Right cardiac atrium (tissue), 5 donors: ENCODE data around the gene COPRS. TPM values are rescaled to one million over a fixed set of nuclear protein-coding genes. Genes with fewer than 3 reads are reported as not detected.
A peak's percentile ranks its signal among the peaks of the same experiment; 100 is the strongest.
"Not testable (repeated sequence)": the region's sequence is repeated elsewhere in the genome, so short reads cannot be mapped to it uniquely, and the experiment has no call there.

Source experiments
- ATAC-seq, 2 donors: fragments of 200-7000 bp; cut with Tn5 transposase; one replicate each; pipeline versions ENCODE4 v1.8.0 to v1.9.1; 2020; ENCODE audit warnings: moderate library complexity in 2 of 2, mild to moderate bottlenecking in 1 of 2
- DNase-seq, 3 donors: peaks; one replicate each; pipeline ENCODE4 v3.0.0-alpha.2; 2020
- H3K27ac ChIP-seq: one replicate; pipeline ENCODE4 v1.5.1; 2013; ENCODE audit warnings: mild to moderate bottlenecking, low read length, control low read depth, moderate library complexity
- H3K27me3 ChIP-seq: one replicate; pipeline ENCODE4 v1.6.1; 2013; ENCODE audit not compliant: control insufficient read depth, insufficient read depth
- H3K4me1 ChIP-seq: one replicate; pipeline ENCODE4 v1.6.1; 2013; ENCODE audit warnings: low read length; ENCODE audit not compliant: control insufficient read depth, insufficient read depth
- H3K4me3 ChIP-seq: one replicate; pipeline ENCODE4 v1.5.1; 2013; ENCODE audit warnings: low read length, control low read depth
- H3K9me3 ChIP-seq: one replicate; pipeline ENCODE4 v1.6.1; 2013; ENCODE audit warnings: low read length; ENCODE audit not compliant: control insufficient read depth
- WGBS: extraction: QIAGEN DNeasy Blood & Tissue Kit; methylation state at CpG from one replicate; pipeline ENCODE4 v1.1.7; 2013; 5-methylcytosine and 5-hydroxymethylcytosine counted together
- intact Hi-C, 4 donors: fragments of 100-400 bp; cut with DNase I; formaldehyde crosslinking; loops; one replicate each; pipeline versions ENCODE4 v1.11.0 to v1.14.0; 2022 to 2023
- polyA plus RNA-seq: library from polyadenylated mRNA; stranded (reverse); fragments of 200-250 nt; gene quantifications from one replicate; pipeline ENCODE4 v1.2.3, GENCODE V29; 2013
- total RNA-seq, 4 donors: library from RNA; stranded (reverse); fragmentation: NEBNext Ultra II Directional; extraction: Animal tissue kit (Norgen Biotek cat#: 25700); gene quantifications; one replicate each; pipeline ENCODE4 v1.2.1, GENCODE V29; 2021
- donor health status: healthy with polysubstance abuse.
- donor health status: DM: no; HTN: yes; CAD: no.
- donor health status: DM: no; HTN: no; CAD: no.
- donor health status: DM: no; HTN: yes; CAD: no; lungs with severe emphysema.
- donor health status: DM: yes; HTN: yes; CAD: no.

Gene COPRS
- total and polyA plus RNA-seq, 5 donors: 42.9 to 57.9 (median 47.0) TPM

DNA sequence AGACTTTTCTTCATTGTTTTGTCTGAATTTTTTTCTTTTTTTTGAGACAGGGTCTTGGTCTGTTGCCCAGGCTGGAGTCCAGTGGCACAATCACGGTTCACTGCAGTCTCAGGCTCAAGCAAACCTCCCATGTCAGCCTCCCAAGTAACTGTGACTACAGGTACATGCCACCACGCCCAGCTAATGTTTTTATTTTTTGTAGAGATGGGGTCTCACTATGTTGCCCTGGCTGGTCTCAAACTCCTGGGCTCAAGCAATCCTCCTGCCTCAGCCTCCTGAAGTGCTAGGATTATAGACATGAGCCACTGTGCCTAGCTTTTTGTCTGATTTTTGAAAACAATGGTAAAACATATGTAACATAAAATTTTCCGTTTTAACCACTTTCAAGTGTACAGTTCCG, 30.1 kb downstream of the COPRS start:
- H3K9me3 ChIP-seq, DNase-seq, H3K4me3 ChIP-seq, H3K27ac ChIP-seq, intact Hi-C loops, H3K4me1 ChIP-seq, ATAC-seq, H3K27me3 ChIP-seq: not testable (repeated sequence)
- WGBS: 92% methylated on average over 4 of the region's 4 CpGs

DNA sequence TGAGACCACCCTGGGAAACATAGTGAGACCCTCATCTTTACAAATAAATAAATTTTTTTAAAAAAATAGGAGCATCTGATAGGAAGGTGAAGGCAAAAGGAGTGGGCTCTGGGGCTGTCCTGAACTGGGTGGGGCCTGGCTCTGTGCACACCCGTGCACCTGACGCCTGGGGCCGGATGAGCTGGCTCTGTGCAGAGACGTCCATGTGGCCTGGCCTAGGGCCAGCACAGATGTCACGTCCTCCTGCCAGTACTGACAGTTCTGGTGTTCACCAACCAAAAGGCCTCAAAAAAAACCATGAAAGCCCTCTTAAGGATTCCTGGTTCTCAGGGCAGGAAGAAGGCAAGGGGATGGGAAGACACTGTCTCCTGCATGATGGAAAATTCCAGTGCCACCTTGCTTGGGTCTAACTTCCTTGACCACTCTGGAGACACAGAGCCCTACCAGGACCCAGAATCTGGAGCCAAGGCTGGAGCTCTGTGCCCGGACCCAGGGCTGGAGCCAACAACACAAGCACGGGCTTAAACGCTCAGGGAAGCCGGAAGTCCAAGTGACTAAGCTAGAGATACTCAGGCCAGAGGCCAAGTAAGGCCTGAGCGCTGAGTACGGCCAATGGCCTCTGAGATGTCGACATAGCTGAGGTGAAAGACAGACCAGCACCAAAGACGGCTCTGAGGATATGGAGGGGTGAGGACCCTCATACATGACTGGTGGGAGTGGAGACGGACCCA, 32.9 kb downstream of the COPRS start:
- Histone ChIP-seq H3K9me3 (no peaks in the 10 kb centered on the region), H3K27me3 (no peaks in the 10 kb centered on the region), H3K4me3 (no peak overlapping the region), H3K4me1 (no peaks in the 10 kb centered on the region), H3K27ac (no peak overlapping the region)
- intact Hi-C loops: no loop called here
- peak; percentile 30 to 64 (median 59) for DNase-seq
- ATAC-seq: peak; percentile 56 to 67
- WGBS: 63% methylated on average over 14 of the region's 14 CpGs

DNA sequence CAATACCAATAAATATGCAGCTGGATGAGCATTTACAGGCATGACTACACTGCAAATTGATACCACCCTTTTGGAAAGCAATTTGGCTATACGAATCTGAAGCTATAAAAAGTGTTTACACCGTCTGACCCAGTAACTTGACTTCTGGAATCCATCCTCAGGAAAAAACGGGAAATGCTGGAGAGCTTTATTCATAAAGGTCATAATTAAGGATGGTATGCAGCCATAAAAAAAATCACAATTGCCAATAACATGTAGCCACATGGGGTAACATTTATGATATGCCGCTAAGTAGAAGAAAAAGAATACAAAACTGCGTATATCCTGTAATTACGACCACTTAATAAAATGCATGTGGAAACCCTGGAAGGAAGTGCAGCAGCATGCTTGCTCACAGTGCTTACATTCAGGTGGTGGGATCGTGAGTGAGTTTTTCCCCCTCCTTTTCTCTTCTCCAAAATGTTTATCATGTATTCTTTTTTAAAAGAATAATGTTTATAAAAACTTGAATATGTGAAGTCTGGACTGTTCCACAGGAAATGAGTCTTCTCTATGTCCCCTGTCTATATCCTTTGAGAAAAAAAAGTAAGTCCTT, 34.2 kb downstream of the COPRS start:
- H3K9me3 ChIP-seq: no peaks in the 10 kb centered on the region
- ATAC-seq (no peak), DNase-seq (no peak)
- H3K27me3 ChIP-seq: no peaks in the 10 kb centered on the region
- intact Hi-C loops: no loop called here
- H3K4me3 ChIP-seq: no peak overlapping the region
- no peaks in the 10 kb centered on the region for H3K4me1 ChIP-seq
- 58% methylated on average over 7 of the region's 7 CpGs for WGBS
- H3K27ac ChIP-seq: no peak overlapping the region

DNA sequence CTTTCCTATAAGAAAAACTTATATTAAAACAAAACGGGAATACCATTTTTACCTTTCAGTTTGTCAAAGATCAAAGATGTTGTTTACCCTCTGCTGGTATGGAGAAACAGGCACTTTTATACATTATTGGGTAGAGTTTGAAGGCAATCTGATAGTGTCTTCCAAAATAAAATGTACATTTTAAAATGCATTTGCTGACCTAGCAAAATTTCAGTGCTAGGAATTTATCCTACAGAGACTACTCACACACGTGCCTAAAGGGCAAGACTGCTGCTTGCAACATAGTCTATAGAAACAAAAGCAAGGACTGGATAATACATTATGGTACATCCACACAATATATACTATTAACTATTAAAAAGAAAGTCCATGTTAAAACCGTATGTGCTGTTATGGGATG, 36.0 kb downstream of the COPRS start:
- H3K4me3 ChIP-seq: no peak overlapping the region
- H3K27ac ChIP-seq: no peak overlapping the region
- ATAC-seq (no peak), DNase-seq (no peak)
- intact Hi-C loops: no loop called here
- no peaks in the 10 kb centered on the region for H3K4me1 ChIP-seq
- H3K27me3 ChIP-seq: no peaks in the 10 kb centered on the region
- no peaks in the 10 kb centered on the region for H3K9me3 ChIP-seq
- 70% methylated on average over 3 of the region's 3 CpGs for WGBS

DNA sequence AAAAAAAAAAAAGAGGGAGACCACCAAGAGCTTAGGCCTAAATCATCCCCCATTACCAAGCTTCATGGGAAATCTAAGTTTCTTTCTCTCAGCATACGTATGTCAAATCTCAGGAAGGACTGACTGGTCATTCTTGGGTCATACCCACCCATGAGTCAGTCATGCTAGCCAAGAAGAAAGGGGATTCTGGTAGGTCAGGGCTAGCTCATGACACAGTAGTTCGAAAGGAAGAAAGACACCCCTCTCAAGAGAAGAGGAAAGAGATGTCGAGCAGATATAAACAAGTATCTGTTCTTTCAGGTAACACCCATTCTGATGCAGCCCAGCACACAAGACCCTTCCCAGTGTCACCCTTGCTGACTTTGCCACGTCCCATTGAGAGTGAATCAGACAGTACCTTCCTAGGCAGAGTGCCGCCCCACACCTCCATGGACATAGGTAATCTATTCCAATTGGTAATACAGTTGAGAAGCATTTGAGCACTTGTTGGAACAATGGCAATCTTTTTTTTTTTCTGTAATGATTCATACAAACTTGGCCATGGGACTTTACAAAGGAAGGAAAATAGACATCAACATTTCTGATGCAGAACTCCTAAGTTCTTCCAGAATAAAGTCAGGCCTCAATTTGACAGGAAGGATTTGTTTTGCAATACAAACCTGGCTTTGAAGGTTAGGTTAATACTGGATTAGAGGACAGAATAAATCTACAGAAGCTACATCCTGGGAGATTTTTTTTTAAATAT, 38.2 kb downstream of the COPRS start:
- ATAC-seq: no peak
- intact Hi-C loops: no loop called here
- no peaks in the 10 kb centered on the region for H3K9me3 ChIP-seq
- no peaks in the 10 kb centered on the region for H3K27me3 ChIP-seq
- no peak overlapping the region for H3K27ac ChIP-seq
- no peak overlapping the region for H3K4me3 ChIP-seq
- H3K4me1 ChIP-seq: no peaks in the 10 kb centered on the region
- WGBS: 80% methylated on average over 5 of the region's 5 CpGs
- no peak for DNase-seq

DNA sequence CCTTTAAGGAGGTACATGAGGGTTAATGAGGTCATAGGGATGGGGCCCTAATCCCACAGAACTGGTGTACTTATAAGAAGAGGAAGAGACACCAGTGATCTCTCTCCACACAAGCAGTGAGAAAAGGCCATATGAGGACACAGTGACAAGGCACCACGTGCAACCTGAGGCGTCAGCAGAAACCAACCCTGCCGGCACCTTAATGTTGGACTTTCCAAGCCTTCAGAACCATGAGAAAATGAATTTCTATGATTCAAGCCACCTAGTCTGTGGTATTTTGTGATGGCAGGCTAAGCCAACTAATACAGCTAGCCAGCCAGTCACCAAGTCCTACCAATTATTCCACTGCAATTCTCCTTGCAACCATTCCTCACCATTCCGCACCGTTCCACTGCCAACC, 39.5 kb downstream of the COPRS start:
- DNase-seq: no peak
- Histone ChIP-seq H3K27me3 (no peaks in the 10 kb centered on the region), H3K27ac (no peak overlapping the region), H3K9me3 (no peaks in the 10 kb centered on the region), H3K4me1 (no peaks in the 10 kb centered on the region), H3K4me3 (no peak overlapping the region)
- WGBS: 93% methylated on average over 5 of the region's 5 CpGs
- ATAC-seq: no peak
- intact Hi-C loops: no loop called here

DNA sequence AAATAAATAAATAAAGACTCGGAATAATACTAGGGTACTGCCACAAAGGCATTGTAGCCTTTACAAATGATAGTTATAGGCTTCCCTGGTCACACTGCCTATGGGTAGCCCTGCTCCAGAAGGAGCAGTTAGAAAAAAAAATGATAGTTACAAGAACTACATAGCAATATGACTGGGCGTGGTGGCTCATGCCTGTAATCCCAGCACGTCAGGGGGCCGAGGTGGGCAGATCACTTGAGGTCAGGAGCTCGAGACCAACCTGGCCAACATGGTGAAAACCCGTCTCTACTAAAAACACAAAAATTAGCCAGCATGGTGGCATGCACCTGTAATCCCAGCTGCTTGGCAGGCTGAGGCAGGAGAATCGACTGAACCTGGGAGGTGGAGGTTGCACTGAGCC, 40.2 kb downstream of the COPRS start:
- H3K27me3 ChIP-seq, H3K4me1 ChIP-seq, H3K4me3 ChIP-seq, H3K9me3 ChIP-seq, ATAC-seq, DNase-seq, intact Hi-C loops, H3K27ac ChIP-seq: not testable (repeated sequence)
- 95% methylated on average over 7 of the region's 7 CpGs for WGBS

DNA sequence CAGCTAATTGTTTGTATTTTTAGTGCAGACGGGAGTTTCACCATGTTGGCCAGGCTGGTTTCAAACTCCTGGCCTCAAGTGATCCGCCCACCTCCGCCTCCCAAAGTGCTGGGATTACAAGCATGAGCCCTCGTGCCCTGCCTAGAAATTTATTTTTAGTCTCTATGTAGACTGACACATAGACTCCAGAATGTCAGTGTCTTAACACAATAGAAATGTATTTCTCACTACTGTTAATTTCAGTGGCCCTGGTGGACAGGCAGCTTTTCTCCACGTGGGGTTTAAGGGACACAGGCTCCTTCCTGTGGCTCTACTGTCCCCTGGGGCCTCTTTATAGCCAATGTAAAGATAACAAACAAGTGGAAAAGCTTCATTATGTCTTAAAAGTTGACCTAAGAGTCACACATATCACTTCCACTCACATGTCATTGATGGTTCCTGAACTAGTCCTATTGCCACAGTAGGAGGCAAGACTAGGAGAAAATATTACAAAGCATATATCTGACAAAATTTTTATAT, 43.8 kb downstream of the COPRS start:
- no peak for ATAC-seq
- Histone ChIP-seq H3K4me1 (peaks cover 3% of the 10 kb centered on the region), H3K27me3 (no peaks in the 10 kb centered on the region), H3K9me3 (no peaks in the 10 kb centered on the region), H3K4me3 (no peak overlapping the region), H3K27ac (no peak overlapping the region)
- intact Hi-C loops: no loop called here
- 65% methylated on average over 5 of the region's 5 CpGs for WGBS
- no peak for DNase-seq

DNA sequence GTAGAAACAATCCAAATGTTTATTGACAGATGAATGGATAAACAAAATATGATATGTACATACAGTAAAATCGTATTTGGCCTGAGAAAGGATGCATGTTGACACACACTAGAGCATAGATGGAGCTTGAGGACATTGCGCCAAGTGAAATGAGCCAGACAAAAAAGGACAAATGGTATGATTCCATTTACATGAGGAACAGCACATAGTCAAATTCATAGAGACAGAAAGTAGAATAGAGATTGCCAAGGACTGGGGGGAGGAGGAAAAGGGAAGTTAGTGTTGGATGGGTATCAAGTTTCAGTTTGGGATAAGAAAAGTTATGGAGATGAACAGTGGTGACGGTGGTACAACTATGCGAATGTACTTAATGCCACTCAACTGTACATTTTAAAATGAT, 47.9 kb downstream of the COPRS start:
- 32% methylated on average over 4 of the region's 4 CpGs for WGBS
- H3K4me1 ChIP-seq: peaks cover 3% of the 10 kb centered on the region
- peak; percentile 55 to 63 for ATAC-seq
- H3K9me3 ChIP-seq: peaks cover 2% of the 10 kb centered on the region
- no peak for DNase-seq
- H3K27ac ChIP-seq: no peak overlapping the region
- H3K27me3 ChIP-seq: no peaks in the 10 kb centered on the region
- H3K4me3 ChIP-seq: no peak overlapping the region
- intact Hi-C loops: no loop called here

DNA sequence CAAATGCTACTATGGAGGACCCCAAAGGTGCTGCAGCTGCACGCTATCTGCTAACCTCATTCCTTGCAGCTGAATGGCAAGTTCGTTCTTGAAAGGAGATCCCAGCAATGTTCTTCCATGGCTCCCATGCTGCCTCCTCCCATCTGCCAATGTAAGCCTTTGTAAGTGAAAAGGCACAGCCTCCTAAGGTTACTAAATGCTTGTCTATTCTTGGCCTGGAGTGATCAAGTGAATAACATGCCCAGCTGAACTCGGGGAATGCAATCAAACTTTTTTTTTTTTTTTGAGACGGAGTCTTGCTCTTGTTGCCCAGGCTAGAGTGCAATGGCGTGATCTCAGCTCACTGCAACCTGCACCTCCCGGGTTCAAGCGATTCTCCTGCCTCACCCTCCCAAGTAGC, 49.2 kb downstream of the COPRS start:
- H3K27me3 ChIP-seq, H3K27ac ChIP-seq, DNase-seq, H3K4me3 ChIP-seq, H3K4me1 ChIP-seq, ATAC-seq, intact Hi-C loops, H3K9me3 ChIP-seq: not testable (repeated sequence)
- 89% methylated on average over 7 of the region's 7 CpGs for WGBS

DNA sequence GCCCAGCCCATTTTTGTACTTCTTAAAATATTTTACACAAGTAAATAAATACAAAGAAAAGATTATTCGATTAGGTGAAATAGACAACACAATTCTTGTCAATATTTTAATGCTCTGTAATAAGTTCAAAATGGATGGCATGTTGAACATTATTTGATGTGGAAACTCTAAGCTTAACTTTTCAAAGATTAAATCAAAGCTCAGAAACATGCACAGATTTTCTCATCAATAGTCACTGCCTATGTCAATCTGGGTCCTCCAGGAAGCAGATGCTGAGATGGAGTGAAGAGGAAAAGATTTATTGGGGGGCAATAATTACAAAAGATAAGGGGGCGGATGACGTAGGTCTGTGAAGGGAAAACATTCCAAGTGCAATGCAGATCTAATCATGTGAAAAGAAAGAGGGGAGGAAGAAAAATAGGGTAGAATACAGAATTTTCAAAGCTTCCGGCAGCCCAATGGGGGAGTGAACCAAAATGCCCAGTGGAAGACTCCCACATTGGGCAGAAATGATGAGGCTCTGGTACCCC, 50.5 kb downstream of the COPRS start:
- 86% methylated on average over 4 of the region's 4 CpGs for WGBS
- Histone ChIP-seq H3K27me3 (no peaks in the 10 kb centered on the region), H3K4me3 (no peak overlapping the region), H3K27ac (no peak overlapping the region), H3K4me1 (peaks cover 3% of the 10 kb centered on the region), H3K9me3 (peaks cover 2% of the 10 kb centered on the region)
- ATAC-seq (no peak), DNase-seq (no peak)
- intact Hi-C loops: no loop called here
